H9 (cell line): Measurements from ENCODE around the gene FARP1. TPM values are rescaled to one million over a fixed set of nuclear protein-coding genes. Genes with fewer than 3 reads are reported as not detected.

ENCODE experiments used
- DNase-seq: peaks from one replicate; pipeline ENCODE4 v3.0.0-alpha.2; 2017
- H2AFZ ChIP-seq: one replicate; pipeline ENCODE4 v1.6.1; 2013; ENCODE audit warnings: mild to moderate bottlenecking, low read length, control low read depth, moderate library complexity
- H2AK5ac ChIP-seq: 2 replicates; pipeline ENCODE4 v1.6.1; 2013; ENCODE audit warnings: low read length, control low read depth, mixed read lengths; ENCODE audit not compliant: insufficient read length
- H2BK120ac ChIP-seq: one replicate; pipeline ENCODE4 v1.6.1; 2013; ENCODE audit warnings: low read depth, mild to moderate bottlenecking, low read length, control low read depth, inconsistent platforms; ENCODE audit not compliant: poor library complexity, severe bottlenecking
- H2BK12ac ChIP-seq: 2 replicates; pipeline ENCODE4 v1.6.1; 2013; ENCODE audit warnings: low read length, control low read depth, mixed read lengths, low read depth; ENCODE audit not compliant: insufficient read length
- H2BK15ac ChIP-seq: 2 replicates; pipeline ENCODE4 v1.6.1; 2013; ENCODE audit warnings: low read depth, low read length, control low read depth
- H2BK20ac ChIP-seq: one replicate; pipeline ENCODE4 v1.6.1; 2013; ENCODE audit warnings: low read depth, mild to moderate bottlenecking, low read length, control low read depth, inconsistent platforms; ENCODE audit not compliant: poor library complexity, severe bottlenecking
- H2BK5ac ChIP-seq: 2 replicates; pipeline ENCODE4 v1.6.1; 2013; ENCODE audit warnings: low read length, control low read depth, mixed read lengths; ENCODE audit not compliant: insufficient read length
- H3K14ac ChIP-seq: 2 replicates; pipeline ENCODE4 v1.6.1; 2013; ENCODE audit warnings: low read length, control low read depth; ENCODE audit not compliant: insufficient read depth
- H3K18ac ChIP-seq: 2 replicates; pipeline ENCODE4 v1.6.1; 2013; ENCODE audit warnings: low read depth, mild to moderate bottlenecking, mixed read lengths, low read length, control low read depth; ENCODE audit not compliant: insufficient read length
- H3K23ac ChIP-seq: 2 replicates; pipeline ENCODE4 v1.6.1; 2013; ENCODE audit warnings: low read length, control low read depth, mixed read lengths, low read depth; ENCODE audit not compliant: insufficient read length
- H3K23me2 ChIP-seq: 2 replicates; pipeline ENCODE4 v1.6.1; 2013; ENCODE audit warnings: low read depth, mild to moderate bottlenecking, mixed read lengths, low read length, control low read depth; ENCODE audit not compliant: insufficient read length, poor library complexity, severe bottlenecking
- H3K27ac ChIP-seq: 2 replicates; pipeline ENCODE4 v1.5.1; 2013; ENCODE audit warnings: low read length, control low read depth, mixed read lengths, low read depth; ENCODE audit not compliant: insufficient read length
- H3K27me3 ChIP-seq: 2 replicates; pipeline ENCODE4 v1.6.1; 2013; ENCODE audit warnings: low read length, control low read depth, inconsistent platforms; ENCODE audit not compliant: insufficient read depth
- H3K4ac ChIP-seq: 2 replicates; pipeline ENCODE4 v1.6.1; 2013; ENCODE audit warnings: low read depth, mild to moderate bottlenecking, control low read depth, inconsistent platforms, low read length, moderate library complexity
- H3K4me1 ChIP-seq: 2 replicates; pipeline ENCODE4 v1.6.1; 2013; ENCODE audit warnings: low read length, control low read depth, inconsistent platforms; ENCODE audit not compliant: insufficient read depth
- H3K4me2 ChIP-seq: 2 replicates; pipeline ENCODE4 v1.6.1; 2013; ENCODE audit warnings: low read length, control low read depth, mixed read lengths; ENCODE audit not compliant: insufficient read length, insufficient read depth
- H3K56ac ChIP-seq: 2 replicates; pipeline ENCODE4 v1.6.1; 2013; ENCODE audit warnings: low read depth, mild to moderate bottlenecking, mixed read lengths, low read length, control low read depth; ENCODE audit not compliant: insufficient read length
- H3K79me1 ChIP-seq: 2 replicates; pipeline ENCODE4 v1.6.1; 2013; ENCODE audit warnings: low read depth, mild to moderate bottlenecking, moderate library complexity, low read length, control low read depth, inconsistent platforms; ENCODE audit not compliant: insufficient read depth, poor library complexity, severe bottlenecking
- H3K79me2 ChIP-seq: 2 replicates; pipeline ENCODE4 v1.6.1; 2013; ENCODE audit warnings: low read length, control low read depth, inconsistent platforms; ENCODE audit not compliant: insufficient read depth
- H3K9ac ChIP-seq: 2 replicates; pipeline ENCODE4 v1.6.1; 2013; ENCODE audit warnings: low read length, control low read depth, mixed read lengths; ENCODE audit not compliant: insufficient read length; ENCODE audit errors: extremely low read depth
- H3K9me3 ChIP-seq: one replicate; pipeline ENCODE4 v1.6.1; 2013; ENCODE audit warnings: low read depth, low read length, inconsistent platforms; ENCODE audit not compliant: control insufficient read depth
- H3T11ph ChIP-seq: one replicate; pipeline ENCODE4 v1.6.1; 2013; ENCODE audit warnings: mild to moderate bottlenecking, low read length, control low read depth, inconsistent platforms
- H4K20me1 ChIP-seq: one replicate; pipeline ENCODE4 v1.6.1; 2013; ENCODE audit not compliant: control insufficient read depth, insufficient read length, insufficient read depth
- H4K5ac ChIP-seq: 2 replicates; pipeline ENCODE4 v1.6.1; 2013; ENCODE audit warnings: low read depth, mild to moderate bottlenecking, mixed read lengths, low read length, control low read depth; ENCODE audit not compliant: insufficient read length
- H4K8ac ChIP-seq: replicated peaks from 2 replicates; pipeline ENCODE4 v1.6.1; 2013; ENCODE audit warnings: low read length, control low read depth, mixed read lengths, low read depth; ENCODE audit not compliant: insufficient read length
- H4K91ac ChIP-seq: 2 replicates; pipeline ENCODE4 v1.6.1; 2013; ENCODE audit warnings: low read depth, mild to moderate bottlenecking, moderate library complexity, mixed read lengths, low read length, control low read depth; ENCODE audit not compliant: insufficient read length
- H3K27ac Mint-ChIP-seq, 3 experiments: 2 replicates in 2 of 3; 3 replicates in 1 of 3; pipeline ENCODE4 v1.8.0; 2020 to 2021; ENCODE audit warnings: mixed read lengths in 3 of 3, mild to moderate bottlenecking in 1 of 3, moderate library complexity in 1 of 3
- H3K27me3 Mint-ChIP-seq: 2 replicates; pipeline ENCODE4 v1.8.0; 2021; ENCODE audit warnings: low read depth, mild to moderate bottlenecking, moderate library complexity, mixed read lengths
- H3K36me3 Mint-ChIP-seq, 3 experiments: 2 replicates in 2 of 3; 3 replicates in 1 of 3; pipeline ENCODE4 v1.8.0; 2020 to 2021; ENCODE audit warnings: low read depth in 3 of 3, mixed read lengths in 3 of 3; ENCODE audit not compliant: insufficient read depth in 1 of 3
- H3K4me1 Mint-ChIP-seq, 2 experiments: 2 replicates each; pipeline ENCODE4 v1.8.0; 2020; ENCODE audit warnings: mixed read lengths in 2 of 2
- H3K4me3 Mint-ChIP-seq, 2 experiments: 2 replicates in 1 of 2; 3 replicates in 1 of 2; pipeline ENCODE4 v1.8.0; 2020 to 2021; ENCODE audit warnings: mild to moderate bottlenecking in 2 of 2, mixed read lengths in 2 of 2, moderate library complexity in 1 of 2
- H3K9me3 Mint-ChIP-seq, 2 experiments: 2 replicates in 1 of 2; 3 replicates in 1 of 2; pipeline ENCODE4 v1.8.0; 2020; ENCODE audit warnings: mild to moderate bottlenecking in 2 of 2, mixed read lengths in 2 of 2, moderate library complexity in 1 of 2
- WGBS: extraction: QIAGEN DNeasy Blood & Tissue Kit; methylation state at CpG from one replicate; pipeline ENCODE4 v1.1.7; 2013; ENCODE audit warnings: missing lambda C conversion rate, low lambda C conversion rate, mixed read lengths; ENCODE audit not compliant: insufficient read length; ENCODE audit errors: extremely low coverage; 5-methylcytosine and 5-hydroxymethylcytosine counted together
- total RNA-seq: library from RNA; stranded (reverse); gene quantifications from 2 replicates; pipeline ENCODE4 v1.2.1, GENCODE V29; 2021
- TF ChIP-seq, protein P1 (sequence below): fragments of 200-600 bp; sonication (generic); conservative IDR thresholded peaks from 3 replicates; pipeline ENCODE4 v1.8.0; 2021; ENCODE audit warnings: antibody characterized with exemption, mild to moderate bottlenecking

FARP1 gene
- total RNA-seq, 1 experiment from 2014 or later = 95.9 TPM

GRCh38 chr13:98372876-98373275 is 230.0 kb downstream of the FARP1 start:
- Mint-ChIP-seq H3K27ac (peak overlapping the region in 2 of 3 experiments; percentile 46 to 58; a peak in 5 of 7 replicates), H3K4me1 (peaks cover 31% of the 10 kb centered on the region in 2 experiments), H3K27me3 (no peaks in the 10 kb centered on the region), H3K4me3 (no peak overlapping the region), H3K9me3 (peaks cover 6 to 16% of the 10 kb centered on the region in 2 experiments; a peak in 4 of 5 replicates), H3K36me3 (peaks cover 25 to 56% (median 49%) of the 10 kb centered on the region in 3 experiments)
- WGBS = no CpG with 5 or more reads among the region's 8 CpGs
- Histone ChIP-seq H2BK120ac (no peak overlapping the region), H2BK5ac (no peak overlapping the region), H4K5ac (no peak overlapping the region), H3K4me2 (no peak overlapping the region), H3T11ph (no peak overlapping the region), H3K23ac (no peak overlapping the region), H2BK12ac (no peak overlapping the region), H4K20me1 (no peaks in the 10 kb centered on the region), H3K27me3 (no peaks in the 10 kb centered on the region), H3K79me1 (no peaks in the 10 kb centered on the region), H2BK20ac (no peak overlapping the region), H4K8ac (no peak overlapping the region), H3K14ac (no peak overlapping the region), H3K9ac (no peak overlapping the region), H3K79me2 (no peaks in the 10 kb centered on the region), H3K9me3 (no peaks in the 10 kb centered on the region), H3K56ac (no peak overlapping the region), H3K27ac (no peak overlapping the region), H2AK5ac (no peak overlapping the region), H3K23me2 (no peaks in the 10 kb centered on the region), H3K18ac (no peak overlapping the region), H3K4ac (no peak overlapping the region), H2BK15ac (no peak overlapping the region), H2AFZ (no peak overlapping the region), H3K4me1 (peaks cover 4% of the 10 kb centered on the region), H4K91ac (no peak overlapping the region)
- TF ChIP-seq, protein P1, sequence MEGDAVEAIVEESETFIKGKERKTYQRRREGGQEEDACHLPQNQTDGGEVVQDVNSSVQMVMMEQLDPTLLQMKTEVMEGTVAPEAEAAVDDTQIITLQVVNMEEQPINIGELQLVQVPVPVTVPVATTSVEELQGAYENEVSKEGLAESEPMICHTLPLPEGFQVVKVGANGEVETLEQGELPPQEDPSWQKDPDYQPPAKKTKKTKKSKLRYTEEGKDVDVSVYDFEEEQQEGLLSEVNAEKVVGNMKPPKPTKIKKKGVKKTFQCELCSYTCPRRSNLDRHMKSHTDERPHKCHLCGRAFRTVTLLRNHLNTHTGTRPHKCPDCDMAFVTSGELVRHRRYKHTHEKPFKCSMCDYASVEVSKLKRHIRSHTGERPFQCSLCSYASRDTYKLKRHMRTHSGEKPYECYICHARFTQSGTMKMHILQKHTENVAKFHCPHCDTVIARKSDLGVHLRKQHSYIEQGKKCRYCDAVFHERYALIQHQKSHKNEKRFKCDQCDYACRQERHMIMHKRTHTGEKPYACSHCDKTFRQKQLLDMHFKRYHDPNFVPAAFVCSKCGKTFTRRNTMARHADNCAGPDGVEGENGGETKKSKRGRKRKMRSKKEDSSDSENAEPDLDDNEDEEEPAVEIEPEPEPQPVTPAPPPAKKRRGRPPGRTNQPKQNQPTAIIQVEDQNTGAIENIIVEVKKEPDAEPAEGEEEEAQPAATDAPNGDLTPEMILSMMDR = no peak
- no peak for DNase-seq
